Left ventricle myocardium inferior (tissue), 1 donor: Measurements from ENCODE around the gene NCAN. TPM values are rescaled to one million over a fixed set of nuclear protein-coding genes. Genes with fewer than 3 reads are reported as not detected.

ENCODE experiments used
- DNase-seq: peaks from one replicate; pipeline ENCODE4 v3.0.0-alpha.2; 2020
- H3K27ac ChIP-seq: fragments of 200-600 bp; replicated peaks from 2 replicates; pipeline ENCODE4 v1.8.0; 2021
- H3K27me3 ChIP-seq: fragments of 200-600 bp; 2 replicates; pipeline ENCODE4 v1.8.0; 2021; ENCODE audit warnings: low read depth
- H3K36me3 ChIP-seq: fragments of 200-600 bp; 2 replicates; pipeline ENCODE4 v1.8.0; 2021
- H3K4me1 ChIP-seq: fragments of 200-600 bp; 2 replicates; pipeline ENCODE4 v1.8.0; 2021
- H3K4me3 ChIP-seq: fragments of 200-600 bp; 2 replicates; pipeline ENCODE4 v1.8.0; 2021; ENCODE audit warnings: mild to moderate bottlenecking, moderate library complexity
- H3K9me3 ChIP-seq: fragments of 200-600 bp; replicated peaks from 2 replicates; pipeline ENCODE4 v1.8.0; 2021
- CTCF ChIP-seq: fragments of 200-600 bp; IDR thresholded peaks from 2 replicates; pipeline ENCODE4 v1.8.0; 2021; ENCODE audit warnings: antibody characterized with exemption, mild to moderate bottlenecking, borderline replicate concordance
- intact Hi-C: fragments of 100-400 bp; cut with micrococcal nuclease; formaldehyde crosslinking; loops from one replicate; pipeline ENCODE4 v1.11.0; 2022
- total RNA-seq: library from RNA; stranded (reverse); fragmentation: NEBNext Ultra II Directional; extraction: Animal tissue kit (Norgen Biotek cat#: 25700); gene quantifications from one replicate; pipeline ENCODE4 v1.2.1, GENCODE V29; 2021
- donor health status: DM: no; HTN: yes; CAD: no; lungs with severe emphysema.

Gene NCAN
- total RNA-seq, 1 donor from 2014 or later, result not detected

- no peak for TF ChIP-seq CTCF
- no peaks in the 10 kb centered on the region for H3K4me1 ChIP-seq
- no peak overlapping the region for H3K4me3 ChIP-seq
- H3K9me3 ChIP-seq, result peaks cover 5% of the 10 kb centered on the region
- peaks cover 71% of the 10 kb centered on the region for H3K36me3 ChIP-seq
- no peak for DNase-seq
- H3K27ac ChIP-seq, result no peak overlapping the region
- H3K27me3 ChIP-seq, result no peaks in the 10 kb centered on the region
- intact Hi-C loops, result no loop called here
Observed at GRCh38 chr19:19296953-19297689, 85.4 kb downstream of the NCAN start.

GRCh38 chr19:19297759-19298158, 86.0 kb downstream of the NCAN start:
- H3K36me3 ChIP-seq, result peaks cover 71% of the 10 kb centered on the region
- H3K27ac ChIP-seq, result no peak overlapping the region
- H3K27me3 ChIP-seq, result no peaks in the 10 kb centered on the region
- H3K4me3 ChIP-seq, result no peak overlapping the region
- TF ChIP-seq CTCF, result no peak
- intact Hi-C loops, result no loop called here
- DNase-seq, result no peak
- no peaks in the 10 kb centered on the region for H3K4me1 ChIP-seq
- H3K9me3 ChIP-seq, result peaks cover 2% of the 10 kb centered on the region

GRCh38 chr19:19300613-19301012, 88.9 kb downstream of the NCAN start:
- peaks cover 11% of the 10 kb centered on the region for H3K4me1 ChIP-seq
- DNase-seq, result no peak
- no peaks in the 10 kb centered on the region for H3K9me3 ChIP-seq
- no peak for TF ChIP-seq CTCF
- peaks cover 70% of the 10 kb centered on the region for H3K36me3 ChIP-seq
- no peak overlapping the region for H3K4me3 ChIP-seq
- intact Hi-C loops, result no loop called here
- H3K27me3 ChIP-seq, result no peaks in the 10 kb centered on the region
- no peak overlapping the region for H3K27ac ChIP-seq

Other genes with a start within 250 kb of the NCAN start
- 68.2 TPM for gene SUGP2, start 178.4 kb upstream of the NCAN start, total RNA-seq
- gene ARMC6, start 178.4 kb upstream of the NCAN start, total RNA-seq, result 15.0 TPM
- 27.2 TPM for gene SLC25A42, start 148.0 kb upstream of the NCAN start, total RNA-seq
- 22.9 TPM for gene TMEM161A, start 73.5 kb upstream of the NCAN start, total RNA-seq
- 0.49 TPM for gene MEF2B, start 41.7 kb upstream of the NCAN start, total RNA-seq
- 20.2 TPM for gene BORCS8, start 19.8 kb upstream of the NCAN start, total RNA-seq
- gene RFXANK, start 19.7 kb upstream of the NCAN start, total RNA-seq, result 37.2 TPM
- gene NR2C2AP, start 8.5 kb upstream of the NCAN start, total RNA-seq, result 6.3 TPM
- gene TM6SF2, start 61.3 kb downstream of the NCAN start, total RNA-seq, result 0.30 TPM
- 44.7 TPM for gene SUGP1, start 108.6 kb downstream of the NCAN start, total RNA-seq
- 33.0 TPM for gene MAU2, start 108.9 kb downstream of the NCAN start, total RNA-seq
- 24.1 TPM for gene GATAD2A, start 193.7 kb downstream of the NCAN start, total RNA-seq